ENCODE results near the gene C1QTNF5.

C1QTNF5 gene

DNA sequence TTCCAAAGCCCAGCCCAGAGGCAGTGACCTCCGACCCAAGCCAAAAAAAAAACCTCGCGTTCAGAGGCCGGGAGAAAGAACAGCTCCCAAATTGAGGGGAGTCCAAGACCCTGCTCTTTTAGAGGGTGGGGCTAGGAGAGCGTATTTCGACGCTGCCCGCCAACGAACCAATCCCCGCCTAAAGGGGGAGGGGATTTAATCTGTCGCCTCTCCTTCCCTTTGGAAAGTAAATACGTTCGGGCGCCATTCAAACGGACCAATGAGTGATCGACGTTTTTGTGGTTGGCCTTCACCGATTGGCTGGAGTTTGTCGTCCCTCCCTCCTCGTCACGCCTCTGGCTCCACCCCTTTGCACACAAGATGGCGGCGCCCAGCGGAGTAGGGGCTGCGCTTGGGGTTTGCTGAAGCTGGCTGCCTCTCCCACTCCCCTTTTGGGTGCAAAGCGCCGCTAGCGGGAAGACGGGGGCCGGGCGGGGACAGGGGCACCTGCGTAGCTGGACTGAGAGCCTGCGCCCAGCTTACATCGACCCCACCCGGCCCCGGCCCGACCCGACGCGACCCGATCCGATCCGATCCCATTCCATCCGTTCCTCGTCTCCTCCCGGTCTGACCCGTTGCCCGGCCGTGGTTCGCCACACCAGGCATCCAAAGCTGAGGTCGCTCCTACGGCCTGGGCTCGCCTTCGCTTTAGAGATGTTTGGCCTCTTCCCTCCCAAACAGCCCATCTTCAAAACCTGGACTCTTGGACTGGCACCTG is 6.3 kb downstream of the C1QTNF5 start, which contains the start of gene RNF26:
TSS of gene RNF26 (plus strand) at position 354 of the 757 bp plus-strand sequence. CDS start 596 bp downstream, outside the sequence.
- H3K9me3 ChIP-seq (replicated peaks in 1 of 2; ENCODE audit: control insufficient read depth in 2 of 2, insufficient read depth in 1 of 2, low read depth in 1 of 2, low read length in 2 of 2), result no peaks in the 10 kb centered on the region
- peaks cover 1 to 4% (median 3%) of the 10 kb centered on the region in 3 experiments for H3K27me3 ChIP-seq (ENCODE audit: control insufficient read depth in 3 of 3, insufficient read depth in 3 of 3, low read depth in 1 of 3, low read length in 3 of 3)
- peak within 1 kb of the TSS; percentile 68 for H3K4me2 ChIP-seq (ENCODE audit: insufficient read depth, low read length, poor library complexity, severe bottlenecking)
- peak within 1 kb of the TSS; percentile 97 for H3K9ac ChIP-seq (ENCODE audit: low read depth, low read length, poor library complexity)
- H2AFZ ChIP-seq (ENCODE audit: low read length), result peak within 1 kb of the TSS; percentile 84
- H2AK5ac ChIP-seq (ENCODE audit: low read depth, low read length), result peak within 1 kb of the TSS; percentile 78
- peak within 1 kb of the TSS; percentile 44 for H2BK12ac ChIP-seq (ENCODE audit: low read length)
- WGBS, 2 donors (ENCODE audit: extremely low coverage in 2 of 2, insufficient read length in 2 of 2, insufficient replicate concordance in 1 of 2), result no CpG with 5 or more reads among the region's 54 CpGs
- peak; percentile 99 for DNase-seq (ENCODE audit: low spot score)
- H3K36me3 ChIP-seq (replicated peaks in 1 of 2; ENCODE audit: control insufficient read depth in 2 of 2, insufficient read depth in 2 of 2, low read length in 2 of 2), result peaks cover 16% of the 10 kb centered on the region in 2 donors
- H2BK120ac ChIP-seq (ENCODE audit: low read depth, low read length), result no peak within 1 kb of the TSS
- peaks cover 24 to 42% of the 10 kb centered on the region in 2 donors for H3K4me1 ChIP-seq (ENCODE audit: control insufficient read depth in 2 of 2, insufficient read depth in 1 of 2, low read depth in 1 of 2, low read length in 2 of 2)
- peak within 1 kb of the TSS; percentile 92 for H3K18ac ChIP-seq (ENCODE audit: low read length)
- H3K4ac ChIP-seq (ENCODE audit: low read length), result peak within 1 kb of the TSS; percentile 80
- peak within 1 kb of the TSS; percentile 40 for H2BK15ac ChIP-seq (ENCODE audit: low read length)
- peak within 1 kb of the TSS; percentile 86 to 98 for H3K4me3 ChIP-seq (ENCODE audit: low read length in 2 of 2)
- peak within 1 kb of the TSS; percentile 88 for H2BK5ac ChIP-seq (ENCODE audit: low read length)
- peaks cover 20% of the 10 kb centered on the region for H3K79me1 ChIP-seq (ENCODE audit: low read depth, low read length)
- H4K91ac ChIP-seq (ENCODE audit: low read depth, low read length, poor library complexity), result no peak within 1 kb of the TSS
- H4K8ac ChIP-seq (ENCODE audit: low read depth, low read length), result peak within 1 kb of the TSS; percentile 78
- H3K23ac ChIP-seq (ENCODE audit: low read depth, low read length, poor library complexity), result peak within 1 kb of the TSS; percentile 70
- no peak within 1 kb of the TSS for H3K14ac ChIP-seq (ENCODE audit: low read length)
- peak within 1 kb of the TSS; percentile 80 for H3K27ac ChIP-seq (replicated peaks; ENCODE audit: low read length)

DNA sequence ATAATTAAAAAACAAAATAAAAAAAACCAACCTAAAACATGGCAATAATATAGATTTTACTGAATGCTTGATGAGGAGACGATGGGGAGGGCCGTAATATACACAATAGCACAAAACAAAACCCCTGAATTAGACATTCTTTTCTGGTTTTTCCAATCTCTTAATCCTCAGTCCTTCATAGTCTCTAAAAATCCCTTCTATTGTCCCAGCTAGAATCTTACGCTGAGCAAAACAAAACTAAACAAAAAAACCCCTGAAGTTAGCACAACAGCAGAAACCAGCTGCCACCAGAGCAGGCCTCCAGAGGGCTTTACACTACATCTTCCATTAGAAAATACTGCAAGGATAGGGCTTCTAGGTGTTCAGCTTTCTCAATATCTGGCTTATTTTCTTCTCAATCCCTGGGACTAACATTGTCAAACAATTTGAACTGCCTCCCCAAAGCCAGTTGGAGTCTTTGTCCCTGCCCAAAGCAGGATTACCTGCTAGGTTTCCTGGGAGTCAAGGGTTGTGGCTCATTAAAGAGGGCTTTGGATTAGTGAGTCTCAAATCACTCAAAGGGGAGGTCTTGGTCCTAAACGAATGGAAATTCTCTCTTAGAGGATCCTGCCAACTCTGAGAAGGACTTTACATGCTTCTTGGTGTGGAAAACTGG is 8.4 kb downstream of the C1QTNF5 start:
- H3K27ac ChIP-seq (replicated peaks; ENCODE audit: low read length), result peak overlapping the region; percentile 76
- no peak overlapping the region for H2AK5ac ChIP-seq (ENCODE audit: low read depth, low read length)
- H2BK5ac ChIP-seq (ENCODE audit: low read length), result no peak overlapping the region
- H3K18ac ChIP-seq (ENCODE audit: low read length), result no peak overlapping the region
- no peak overlapping the region for H2BK15ac ChIP-seq (ENCODE audit: low read length)
- no peak overlapping the region for H3K4me3 ChIP-seq (ENCODE audit: low read length in 2 of 2)
- H4K91ac ChIP-seq (ENCODE audit: low read depth, low read length, poor library complexity), result no peak overlapping the region
- H3K9me3 ChIP-seq (replicated peaks in 1 of 2; ENCODE audit: control insufficient read depth in 2 of 2, insufficient read depth in 1 of 2, low read depth in 1 of 2, low read length in 2 of 2), result no peaks in the 10 kb centered on the region
- WGBS, 2 donors (ENCODE audit: extremely low coverage in 2 of 2, insufficient read length in 2 of 2, insufficient replicate concordance in 1 of 2), result no CpG with 5 or more reads among the region's 4 CpGs
- no peak overlapping the region for H3K4ac ChIP-seq (ENCODE audit: low read length)
- H3K9ac ChIP-seq (ENCODE audit: low read depth, low read length, poor library complexity), result no peak overlapping the region
- H2AFZ ChIP-seq (ENCODE audit: low read length), result peak overlapping the region; percentile 75
- peaks cover 20% of the 10 kb centered on the region for H3K79me1 ChIP-seq (ENCODE audit: low read depth, low read length)
- peaks cover 13 to 16% of the 10 kb centered on the region in 2 donors for H3K36me3 ChIP-seq (replicated peaks in 1 of 2; ENCODE audit: control insufficient read depth in 2 of 2, insufficient read depth in 2 of 2, low read length in 2 of 2)
- H2BK120ac ChIP-seq (ENCODE audit: low read depth, low read length), result no peak overlapping the region
- peaks cover 0 to 4% (median 0%) of the 10 kb centered on the region in 3 experiments for H3K27me3 ChIP-seq (ENCODE audit: control insufficient read depth in 3 of 3, insufficient read depth in 3 of 3, low read depth in 1 of 3, low read length in 3 of 3)
- H3K23ac ChIP-seq (ENCODE audit: low read depth, low read length, poor library complexity), result no peak overlapping the region
- peaks cover 14 to 27% of the 10 kb centered on the region in 2 donors for H3K4me1 ChIP-seq (ENCODE audit: control insufficient read depth in 2 of 2, insufficient read depth in 1 of 2, low read depth in 1 of 2, low read length in 2 of 2)
- no peak for DNase-seq (ENCODE audit: low spot score)
- H3K4me2 ChIP-seq (ENCODE audit: insufficient read depth, low read length, poor library complexity, severe bottlenecking), result no peak overlapping the region
- H4K8ac ChIP-seq (ENCODE audit: low read depth, low read length), result no peak overlapping the region
- H3K14ac ChIP-seq (ENCODE audit: low read length), result no peak overlapping the region
- no peak overlapping the region for H2BK12ac ChIP-seq (ENCODE audit: low read length)

DNA sequence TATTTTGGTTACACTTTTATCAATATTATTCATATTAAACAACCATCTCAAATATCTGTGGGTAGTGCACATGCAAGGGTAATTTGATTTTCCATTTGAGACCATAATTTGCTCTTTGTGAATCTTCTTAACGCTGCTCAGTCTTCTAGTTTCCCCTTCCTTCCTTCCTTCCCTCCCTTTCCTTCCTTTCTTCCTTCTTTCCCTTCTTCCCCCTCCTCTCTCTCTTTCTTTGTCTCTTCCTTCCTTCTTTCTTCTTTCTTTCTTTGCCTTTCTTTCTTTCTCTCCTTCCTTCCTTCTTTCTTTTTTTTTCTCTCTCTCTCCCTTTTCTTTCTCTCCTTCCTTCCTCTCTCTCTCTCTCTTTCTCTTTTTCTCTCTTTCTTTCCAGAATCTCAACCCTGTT is 10.4 kb downstream of the C1QTNF5 start:
- Histone ChIP-seq H3K23ac (ENCODE audit: low read depth, low read length, poor library complexity) (no peak overlapping the region), H4K8ac (ENCODE audit: low read depth, low read length) (no peak overlapping the region), H3K18ac (ENCODE audit: low read length) (no peak overlapping the region), H2BK120ac (ENCODE audit: low read depth, low read length) (no peak overlapping the region), H4K91ac (ENCODE audit: low read depth, low read length, poor library complexity) (no peak overlapping the region), H3K9me3 (replicated peaks in 1 of 2; ENCODE audit: control insufficient read depth in 2 of 2, insufficient read depth in 1 of 2, low read depth in 1 of 2, low read length in 2 of 2) (no peaks in the 10 kb centered on the region), H3K36me3 (replicated peaks in 1 of 2; ENCODE audit: control insufficient read depth in 2 of 2, insufficient read depth in 2 of 2, low read length in 2 of 2) (no peaks in the 10 kb centered on the region), H3K4me1 (ENCODE audit: control insufficient read depth in 2 of 2, insufficient read depth in 1 of 2, low read depth in 1 of 2, low read length in 2 of 2) (peaks cover 6 to 17% of the 10 kb centered on the region in 2 donors), H3K4me2 (ENCODE audit: insufficient read depth, low read length, poor library complexity, severe bottlenecking) (no peak overlapping the region), H3K9ac (ENCODE audit: low read depth, low read length, poor library complexity) (no peak overlapping the region), H3K27me3 (ENCODE audit: control insufficient read depth in 3 of 3, insufficient read depth in 3 of 3, low read depth in 1 of 3, low read length in 3 of 3) (peaks cover 0 to 4% (median 0%) of the 10 kb centered on the region in 3 experiments), H3K4ac (ENCODE audit: low read length) (no peak overlapping the region), H2BK5ac (ENCODE audit: low read length) (no peak overlapping the region), H2BK12ac (ENCODE audit: low read length) (no peak overlapping the region), H3K4me3 (ENCODE audit: low read length in 2 of 2) (no peak overlapping the region), H3K27ac (replicated peaks; ENCODE audit: low read length) (no peak overlapping the region), H2AFZ (ENCODE audit: low read length) (no peak overlapping the region), H2AK5ac (ENCODE audit: low read depth, low read length) (no peak overlapping the region), H2BK15ac (ENCODE audit: low read length) (no peak overlapping the region), H3K14ac (ENCODE audit: low read length) (no peak overlapping the region), H3K79me1 (ENCODE audit: low read depth, low read length) (peaks cover 7% of the 10 kb centered on the region)
- DNase-seq (ENCODE audit: low spot score), result no peak
- WGBS, 2 donors (ENCODE audit: extremely low coverage in 2 of 2, insufficient read length in 2 of 2, insufficient replicate concordance in 1 of 2), result no CpG with 5 or more reads among the region's 1 CpG

DNA sequence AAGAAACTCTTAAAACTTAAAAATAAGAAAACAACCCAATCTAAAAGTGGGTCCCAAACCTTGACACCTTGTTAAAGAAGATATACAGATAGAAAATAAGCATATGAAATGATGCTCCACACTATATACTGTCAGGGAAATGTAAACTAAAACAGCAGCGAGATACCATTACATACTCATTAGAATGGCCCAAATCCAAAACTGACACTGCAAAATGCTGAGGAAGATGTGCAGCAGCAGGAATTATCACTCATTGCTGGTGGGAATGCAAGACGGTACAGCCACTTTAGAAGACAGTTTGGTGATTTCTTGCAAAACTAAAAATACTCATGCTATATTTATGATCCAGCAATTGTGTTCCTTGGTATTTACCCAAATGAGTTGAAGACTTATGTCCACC is 11.4 kb downstream of the C1QTNF5 start:
- Histone ChIP-seq H4K91ac (ENCODE audit: low read depth, low read length, poor library complexity) (no peak overlapping the region), H3K4me1 (ENCODE audit: control insufficient read depth in 2 of 2, insufficient read depth in 1 of 2, low read depth in 1 of 2, low read length in 2 of 2) (peaks cover 0 to 13% of the 10 kb centered on the region in 2 donors), H2BK15ac (ENCODE audit: low read length) (no peak overlapping the region), H3K14ac (ENCODE audit: low read length) (no peak overlapping the region), H3K4me2 (ENCODE audit: insufficient read depth, low read length, poor library complexity, severe bottlenecking) (no peak overlapping the region), H3K27ac (replicated peaks; ENCODE audit: low read length) (no peak overlapping the region), H3K18ac (ENCODE audit: low read length) (no peak overlapping the region), H3K27me3 (ENCODE audit: control insufficient read depth in 3 of 3, insufficient read depth in 3 of 3, low read depth in 1 of 3, low read length in 3 of 3) (peaks cover 0 to 4% (median 0%) of the 10 kb centered on the region in 3 experiments), H2AFZ (ENCODE audit: low read length) (no peak overlapping the region), H3K9me3 (replicated peaks in 1 of 2; ENCODE audit: control insufficient read depth in 2 of 2, insufficient read depth in 1 of 2, low read depth in 1 of 2, low read length in 2 of 2) (no peaks in the 10 kb centered on the region), H2BK12ac (ENCODE audit: low read length) (no peak overlapping the region), H2BK5ac (ENCODE audit: low read length) (no peak overlapping the region), H3K23ac (ENCODE audit: low read depth, low read length, poor library complexity) (no peak overlapping the region), H4K8ac (ENCODE audit: low read depth, low read length) (no peak overlapping the region), H3K36me3 (replicated peaks in 1 of 2; ENCODE audit: control insufficient read depth in 2 of 2, insufficient read depth in 2 of 2, low read length in 2 of 2) (no peaks in the 10 kb centered on the region), H3K79me1 (ENCODE audit: low read depth, low read length) (no peaks in the 10 kb centered on the region), H3K4me3 (ENCODE audit: low read length in 2 of 2) (no peak overlapping the region), H2AK5ac (ENCODE audit: low read depth, low read length) (no peak overlapping the region), H3K9ac (ENCODE audit: low read depth, low read length, poor library complexity) (no peak overlapping the region), H3K4ac (ENCODE audit: low read length) (no peak overlapping the region), H2BK120ac (ENCODE audit: low read depth, low read length) (no peak overlapping the region)
- WGBS, 2 donors (ENCODE audit: extremely low coverage in 2 of 2, insufficient read length in 2 of 2, insufficient replicate concordance in 1 of 2), result no CpG with 5 or more reads among the region's 2 CpGs
- no peak for DNase-seq (ENCODE audit: low spot score)
